CD14-positive monocyte (primary cell): ENCODE measurements around the gene CYP27B1. TPM values are rescaled to one million over a fixed set of nuclear protein-coding genes. Genes with fewer than 3 reads are reported as not detected.

ENCODE experiments used
- DNase-seq, 3 donors: peaks; one replicate each; pipeline ENCODE4 v3.0.0-alpha.2; 2011 to 2022
- H2AFZ ChIP-seq: 2 replicates; pipeline ENCODE4 v1.6.0; 2012; ENCODE audit warnings: mild to moderate bottlenecking, low read depth, low read length, inconsistent platforms; ENCODE audit not compliant: insufficient read depth, poor library complexity, severe bottlenecking
- H3K27ac ChIP-seq, 2 donors: 1 replicate in 1 of 2; 2 replicates in 1 of 2; pipeline ENCODE4 v1.5.1; 2012 to 2013; ENCODE audit warnings: low read length in 2 of 2, control low read depth in 1 of 2, inconsistent platforms in 1 of 2, low read depth in 1 of 2, mild to moderate bottlenecking in 1 of 2
- H3K27me3 ChIP-seq, 2 donors: one replicate each; pipeline versions ENCODE4 v1.6.0 to v1.6.1; 2011 to 2013; ENCODE audit warnings: low read length in 2 of 2; ENCODE audit not compliant: control insufficient read depth in 2 of 2, insufficient read depth in 2 of 2
- H3K36me3 ChIP-seq, 2 donors: replicated peaks in 1 of 2; 1 replicate in 1 of 2; 2 replicates in 1 of 2; pipeline versions ENCODE4 v1.5.1 to v1.6.1; 2012 to 2013; ENCODE audit warnings: low read length in 2 of 2, control low read depth in 1 of 2, inconsistent platforms in 1 of 2, mild to moderate bottlenecking in 1 of 2; ENCODE audit not compliant: insufficient read depth in 2 of 2, control insufficient read depth in 1 of 2
- H3K4me1 ChIP-seq, 2 donors: 1 replicate in 1 of 2; 2 replicates in 1 of 2; pipeline versions ENCODE4 v1.5.1 to v1.6.1; 2012 to 2013; ENCODE audit warnings: low read length in 2 of 2, control low read depth in 1 of 2, inconsistent platforms in 1 of 2, mild to moderate bottlenecking in 1 of 2, moderate library complexity in 1 of 2; ENCODE audit not compliant: insufficient read depth in 2 of 2, control insufficient read depth in 1 of 2
- H3K4me2 ChIP-seq: replicated peaks from 2 replicates; pipeline ENCODE3; 2012; ENCODE audit warnings: low read length, moderate library complexity, mild to moderate bottlenecking; ENCODE audit not compliant: poor library complexity, severe bottlenecking; ENCODE audit errors: extremely low read depth
- H3K4me3 ChIP-seq, 3 experiments: fragments of 200-600 bp in 1 of 3; sonication (generic) in 1 of 3; replicated peaks in 1 of 3; 1 replicate in 2 of 3; 2 replicates in 1 of 3; pipeline ENCODE4 v1.5.1; 2011 to 2013; ENCODE audit warnings: low read length in 3 of 3, mild to moderate bottlenecking in 3 of 3, control low read depth in 2 of 3, low read depth in 2 of 3, inconsistent platforms in 1 of 3, moderate library complexity in 1 of 3
- H3K79me2 ChIP-seq: 2 replicates; pipeline ENCODE4 v1.6.0; 2012; ENCODE audit warnings: mild to moderate bottlenecking, control low read depth, inconsistent platforms, low read length, moderate library complexity; ENCODE audit not compliant: insufficient read depth
- H3K9ac ChIP-seq: 2 replicates; pipeline ENCODE4 v1.6.0; 2017; ENCODE audit warnings: low read length, mild to moderate bottlenecking; ENCODE audit not compliant: insufficient read depth, poor library complexity, severe bottlenecking
- H3K9me3 ChIP-seq, 2 donors: replicated peaks in 1 of 2; 1 replicate in 1 of 2; 2 replicates in 1 of 2; pipeline versions ENCODE4 v1.5.1 to v1.6.1; 2012 to 2013; ENCODE audit warnings: low read length in 2 of 2, control low read depth in 1 of 2; ENCODE audit not compliant: control insufficient read depth in 1 of 2, insufficient read depth in 1 of 2
- H4K20me1 ChIP-seq: 2 replicates; pipeline ENCODE4 v1.6.0; 2012; ENCODE audit warnings: mild to moderate bottlenecking, low read length, control low read depth, moderate library complexity; ENCODE audit not compliant: insufficient read depth
- H3K27ac Mint-ChIP-seq, 7 donors: one replicate each; pipeline ENCODE4 v1.8.0; 2020; ENCODE audit warnings: mild to moderate bottlenecking in 7 of 7, mixed read lengths in 7 of 7, moderate library complexity in 6 of 7, inconsistent platforms in 2 of 7
- H3K27me3 Mint-ChIP-seq, 3 donors: one replicate each; pipeline ENCODE4 v1.8.0; 2021 to 2022; ENCODE audit warnings: low read depth in 3 of 3, mild to moderate bottlenecking in 3 of 3, mixed read lengths in 3 of 3, moderate library complexity in 3 of 3, inconsistent platforms in 1 of 3
- H3K36me3 Mint-ChIP-seq, 2 donors: one replicate each; pipeline ENCODE4 v1.8.0; 2020; ENCODE audit warnings: mixed read lengths in 2 of 2, inconsistent platforms in 1 of 2, mild to moderate bottlenecking in 1 of 2
- H3K4me1 Mint-ChIP-seq: one replicate; pipeline ENCODE4 v1.8.0; 2020; ENCODE audit warnings: mild to moderate bottlenecking, mixed read lengths
- H3K4me3 Mint-ChIP-seq, 2 donors: one replicate each; pipeline ENCODE4 v1.8.0; 2020; ENCODE audit warnings: mild to moderate bottlenecking in 2 of 2, mixed read lengths in 2 of 2, moderate library complexity in 1 of 2
- H3K9me3 Mint-ChIP-seq, 7 donors: one replicate each; pipeline ENCODE4 v1.8.0; 2020 to 2022; ENCODE audit warnings: mixed read lengths in 7 of 7, mild to moderate bottlenecking in 6 of 7, moderate library complexity in 6 of 7, inconsistent platforms in 2 of 7
- WGBS: methylation state at CpG from one replicate; pipeline ENCODE4 v1.1.5; 2013; ENCODE audit warnings: missing lambda C conversion rate; ENCODE audit not compliant: insufficient coverage; 5-methylcytosine and 5-hydroxymethylcytosine counted together
- intact Hi-C, 2 donors: fragments of 100-400 bp; cut with micrococcal nuclease; formaldehyde crosslinking; loops; one replicate each; pipeline versions ENCODE4 v1.15.0 to v1.15.1; 2023
- polyA plus RNA-seq, 3 donors: library from polyadenylated mRNA; depleted of rRNA in 1 of 3; unstranded in 2 of 3; stranded (reverse) in 1 of 3; fragments of 300-500 nt in 2 of 3; fragments of >200 nt in 1 of 3; fragmentation: Illumina TruSeq in 2 of 3; gene quantifications; 1 replicate in 2 of 3; 2 replicates in 1 of 3; pipeline ENCODE4 v1.2.3, GENCODE V29; 2012 to 2021
- TF ChIP-seq, protein P1 (sequence below): fragments of 200-600 bp; IDR thresholded peaks from one replicate; pipeline ENCODE4 v1.8.0; 2022; ENCODE audit warnings: antibody characterized with exemption, mild to moderate bottlenecking

Gene CYP27B1
- polyA plus RNA-seq, 3 donors, result 0.81 TPM; not detected in 2

DNA sequence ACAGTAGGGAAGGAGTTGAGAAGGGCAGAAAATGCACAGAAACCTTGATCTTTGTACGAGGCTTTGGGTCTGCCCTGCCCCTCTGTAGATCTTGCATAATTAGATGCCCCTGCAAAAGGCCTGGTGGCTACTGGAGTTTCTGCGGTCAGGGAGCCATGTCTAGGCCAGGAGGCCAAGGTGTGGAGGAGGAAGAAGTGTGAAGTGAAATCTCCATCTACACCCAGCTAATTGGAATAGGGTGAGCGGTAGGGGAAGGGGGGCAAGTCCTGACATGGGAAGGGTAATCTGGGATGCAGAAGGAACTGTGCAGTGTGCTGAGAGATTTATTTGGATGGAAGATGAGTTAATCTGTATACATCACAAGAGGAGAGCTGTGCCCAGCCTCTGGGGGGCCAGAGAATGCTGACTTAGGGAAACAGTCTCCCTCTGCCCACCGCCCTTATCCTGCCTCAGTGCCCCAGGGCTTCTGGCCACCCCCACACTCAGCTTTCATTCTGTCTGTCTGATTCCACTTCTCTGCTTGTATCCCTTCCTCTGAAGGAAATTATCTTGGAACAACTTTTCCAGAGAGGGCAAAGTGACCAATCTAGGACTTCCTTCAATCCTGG is 5.4 kb downstream of the CYP27B1 start:
- H3K27me3 ChIP-seq, result peaks cover 27 to 38% of the 10 kb centered on the region in 2 donors
- Mint-ChIP-seq H3K9me3 (peaks cover 0 to 15% (median 6%) of the 10 kb centered on the region in 7 donors), H3K36me3 (peaks cover 14% of the 10 kb centered on the region in 2 donors), H3K27ac (no peak overlapping the region), H3K4me3 (no peak overlapping the region), H3K4me1 (peaks cover 30% of the 10 kb centered on the region), H3K27me3 (peaks cover 35 to 38% (median 37%) of the 10 kb centered on the region in 3 donors)
- H2AFZ ChIP-seq, result no peak overlapping the region
- intact Hi-C loops, result no loop called here
- no peak for DNase-seq
- WGBS, result 100% methylated on average over 2 of the region's 4 CpGs
- no peaks in the 10 kb centered on the region for H3K79me2 ChIP-seq
- no peaks in the 10 kb centered on the region for H4K20me1 ChIP-seq
- no peak overlapping the region for H3K9ac ChIP-seq
- H3K27ac ChIP-seq, result no peak overlapping the region
- H3K4me2 ChIP-seq, result no peak overlapping the region
- TF ChIP-seq, protein P1, sequence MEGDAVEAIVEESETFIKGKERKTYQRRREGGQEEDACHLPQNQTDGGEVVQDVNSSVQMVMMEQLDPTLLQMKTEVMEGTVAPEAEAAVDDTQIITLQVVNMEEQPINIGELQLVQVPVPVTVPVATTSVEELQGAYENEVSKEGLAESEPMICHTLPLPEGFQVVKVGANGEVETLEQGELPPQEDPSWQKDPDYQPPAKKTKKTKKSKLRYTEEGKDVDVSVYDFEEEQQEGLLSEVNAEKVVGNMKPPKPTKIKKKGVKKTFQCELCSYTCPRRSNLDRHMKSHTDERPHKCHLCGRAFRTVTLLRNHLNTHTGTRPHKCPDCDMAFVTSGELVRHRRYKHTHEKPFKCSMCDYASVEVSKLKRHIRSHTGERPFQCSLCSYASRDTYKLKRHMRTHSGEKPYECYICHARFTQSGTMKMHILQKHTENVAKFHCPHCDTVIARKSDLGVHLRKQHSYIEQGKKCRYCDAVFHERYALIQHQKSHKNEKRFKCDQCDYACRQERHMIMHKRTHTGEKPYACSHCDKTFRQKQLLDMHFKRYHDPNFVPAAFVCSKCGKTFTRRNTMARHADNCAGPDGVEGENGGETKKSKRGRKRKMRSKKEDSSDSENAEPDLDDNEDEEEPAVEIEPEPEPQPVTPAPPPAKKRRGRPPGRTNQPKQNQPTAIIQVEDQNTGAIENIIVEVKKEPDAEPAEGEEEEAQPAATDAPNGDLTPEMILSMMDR, result no peak
- peaks cover 6 to 14% of the 10 kb centered on the region in 2 donors for H3K36me3 ChIP-seq
- H3K4me3 ChIP-seq, result no peak overlapping the region
- peaks cover 0 to 3% of the 10 kb centered on the region in 2 donors for H3K9me3 ChIP-seq
- peaks cover 28 to 29% of the 10 kb centered on the region in 2 donors for H3K4me1 ChIP-seq

DNA sequence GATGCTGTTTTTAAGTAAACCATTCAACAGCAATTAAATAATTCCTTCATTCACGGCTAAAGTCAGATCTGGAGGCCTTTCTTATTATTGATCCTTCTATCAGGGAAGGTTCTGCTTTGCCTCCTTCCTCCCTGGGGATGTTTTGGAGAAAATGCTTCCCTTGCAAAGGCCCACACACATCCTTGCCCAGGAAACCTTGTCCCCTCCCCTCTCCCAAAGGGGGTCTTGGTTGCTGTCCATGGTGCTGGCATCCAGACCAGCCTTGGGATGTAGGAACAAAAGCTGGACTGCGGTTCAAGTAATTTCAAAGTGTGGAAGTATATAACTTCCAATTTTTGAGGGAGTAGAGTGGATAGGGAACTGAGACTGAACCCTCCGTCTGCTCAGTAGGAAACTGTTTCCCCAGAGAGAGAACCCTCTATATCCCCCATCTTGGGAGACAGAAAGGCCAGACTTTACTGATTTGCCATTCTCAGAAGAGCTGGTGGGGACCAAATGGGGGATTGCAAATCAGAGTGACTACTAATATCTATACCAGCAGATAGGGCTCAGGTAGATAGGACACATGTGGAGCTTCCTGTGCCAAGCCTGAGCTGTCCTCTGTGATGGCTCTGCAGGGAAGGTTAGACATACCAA is 6.4 kb downstream of the CYP27B1 start:
- Histone ChIP-seq H2AFZ (no peak overlapping the region), H3K4me3 (no peak overlapping the region), H3K27ac (no peak overlapping the region), H3K9me3 (no peaks in the 10 kb centered on the region), H3K36me3 (peaks cover 6 to 14% of the 10 kb centered on the region in 2 donors), H3K4me2 (no peak overlapping the region), H4K20me1 (no peaks in the 10 kb centered on the region), H3K27me3 (peaks cover 17 to 28% of the 10 kb centered on the region in 2 donors), H3K79me2 (no peaks in the 10 kb centered on the region), H3K9ac (no peak overlapping the region), H3K4me1 (peaks cover 25 to 27% of the 10 kb centered on the region in 2 donors)
- Mint-ChIP-seq H3K4me3 (no peak overlapping the region), H3K27ac (no peak overlapping the region), H3K27me3 (peaks cover 25 to 27% (median 26%) of the 10 kb centered on the region in 3 donors), H3K4me1 (peaks cover 26% of the 10 kb centered on the region), H3K9me3 (peaks cover 0 to 8% (median 5%) of the 10 kb centered on the region in 7 donors), H3K36me3 (peaks cover 14% of the 10 kb centered on the region in 2 donors)
- no CpG with 5 or more reads among the region's 3 CpGs for WGBS
- intact Hi-C loops, result no loop called here
- DNase-seq, result no peak
- TF ChIP-seq, protein P1, result no peak
